ENCODE measurements around the gene MTFMT. TPM values are rescaled to one million over a fixed set of nuclear protein-coding genes. Genes with fewer than 3 reads are reported as not detected.

Gene MTFMT
- total RNA-seq, 2 donors from 2014 or later: 25.9 to 42.4 TPM

DNA sequence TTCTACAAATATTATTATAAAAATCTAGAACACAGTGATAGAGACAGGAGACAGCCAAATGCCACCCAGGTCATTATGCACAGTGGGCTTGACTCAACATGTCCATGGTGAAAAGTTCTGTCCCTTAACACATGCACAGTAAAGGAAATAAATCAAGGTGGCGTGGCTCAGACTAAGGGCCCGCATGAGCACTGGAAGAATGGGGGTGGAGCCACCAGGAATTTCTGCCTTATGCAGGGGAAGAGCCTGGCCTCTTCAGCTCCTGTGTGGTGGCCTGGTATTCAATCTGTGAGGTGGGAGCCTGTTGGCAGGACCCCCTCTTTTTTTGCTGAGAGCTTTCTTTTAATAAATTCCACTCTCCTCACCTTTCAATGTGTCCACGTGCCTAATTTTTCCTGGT lies 22.6 kb downstream of the MTFMT start:
- H3K4me1 ChIP-seq (ENCODE audit: control insufficient read depth in 1 of 2, low read depth in 2 of 2): no peaks in the 10 kb centered on the region
- H3K4me3 ChIP-seq: no peak overlapping the region
- TF ChIP-seq, protein P1, sequence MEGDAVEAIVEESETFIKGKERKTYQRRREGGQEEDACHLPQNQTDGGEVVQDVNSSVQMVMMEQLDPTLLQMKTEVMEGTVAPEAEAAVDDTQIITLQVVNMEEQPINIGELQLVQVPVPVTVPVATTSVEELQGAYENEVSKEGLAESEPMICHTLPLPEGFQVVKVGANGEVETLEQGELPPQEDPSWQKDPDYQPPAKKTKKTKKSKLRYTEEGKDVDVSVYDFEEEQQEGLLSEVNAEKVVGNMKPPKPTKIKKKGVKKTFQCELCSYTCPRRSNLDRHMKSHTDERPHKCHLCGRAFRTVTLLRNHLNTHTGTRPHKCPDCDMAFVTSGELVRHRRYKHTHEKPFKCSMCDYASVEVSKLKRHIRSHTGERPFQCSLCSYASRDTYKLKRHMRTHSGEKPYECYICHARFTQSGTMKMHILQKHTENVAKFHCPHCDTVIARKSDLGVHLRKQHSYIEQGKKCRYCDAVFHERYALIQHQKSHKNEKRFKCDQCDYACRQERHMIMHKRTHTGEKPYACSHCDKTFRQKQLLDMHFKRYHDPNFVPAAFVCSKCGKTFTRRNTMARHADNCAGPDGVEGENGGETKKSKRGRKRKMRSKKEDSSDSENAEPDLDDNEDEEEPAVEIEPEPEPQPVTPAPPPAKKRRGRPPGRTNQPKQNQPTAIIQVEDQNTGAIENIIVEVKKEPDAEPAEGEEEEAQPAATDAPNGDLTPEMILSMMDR (IDR thresholded peaks at IDR 0.05): no peak
- ATAC-seq (ENCODE audit: insufficient number of reproducible peaks, low FRiP score, low read depth): no peak
- DNase-seq (ENCODE audit: low spot score): no peak
- no peaks in the 10 kb centered on the region for H3K9me3 ChIP-seq
- H3K36me3 ChIP-seq: peaks cover 3% of the 10 kb centered on the region
- no peak overlapping the region for H3K27ac ChIP-seq
- H3K27me3 ChIP-seq (replicated peaks; ENCODE audit: insufficient read depth): no peaks in the 10 kb centered on the region

DNA sequence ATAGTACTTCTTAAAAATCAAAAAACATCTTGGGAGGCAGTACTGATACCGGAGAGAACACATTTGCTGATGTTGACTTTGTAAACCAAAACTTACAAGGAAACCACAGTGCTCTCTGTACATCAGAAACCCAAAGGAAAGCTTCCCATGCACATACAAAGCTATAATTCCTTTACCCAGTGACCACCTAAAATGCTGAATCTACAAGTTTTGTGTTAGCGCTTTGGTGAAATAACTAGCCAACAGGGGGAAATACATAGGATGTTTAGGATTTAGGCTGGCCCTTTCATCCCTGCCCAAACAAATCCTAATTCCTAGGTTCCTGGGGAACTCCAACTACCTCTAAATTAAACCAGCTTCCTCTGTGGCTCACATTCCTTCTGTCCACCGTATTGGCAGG lies 24.4 kb downstream of the MTFMT start:
- Histone ChIP-seq H3K36me3 (peaks cover 3% of the 10 kb centered on the region), H3K27me3 (replicated peaks; ENCODE audit: insufficient read depth) (no peaks in the 10 kb centered on the region)

DNA sequence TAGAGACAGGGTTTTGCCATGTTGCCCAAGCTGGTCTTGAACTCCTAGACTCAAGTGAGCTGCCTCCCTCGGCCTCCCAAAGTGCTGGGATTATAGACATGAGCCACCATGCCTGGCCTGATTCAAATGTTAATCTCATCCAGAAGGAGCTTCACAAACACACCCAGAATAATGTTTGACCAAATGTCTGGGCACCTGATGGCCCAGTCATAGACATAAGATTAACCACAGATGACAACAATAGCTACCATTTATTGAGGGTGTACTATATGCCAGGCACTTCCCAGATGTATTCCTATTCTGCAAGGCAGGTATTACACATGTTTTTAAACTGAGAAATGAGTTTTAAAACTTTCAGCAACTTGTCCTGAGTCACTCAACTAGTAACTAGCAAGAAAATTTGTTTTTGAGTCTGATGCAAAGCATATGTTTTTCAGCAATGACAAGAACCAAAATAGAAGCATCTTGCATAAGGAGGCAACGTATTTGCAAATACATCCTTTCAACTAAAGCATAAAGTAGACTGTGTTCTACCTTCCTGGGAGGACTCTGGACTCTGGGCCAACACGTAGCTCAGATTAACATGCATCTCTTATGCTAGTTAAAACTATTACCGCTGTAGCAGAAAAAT lies 31.6 kb downstream of the MTFMT start:
- H3K9me3 ChIP-seq: no peaks in the 10 kb centered on the region
- H3K27ac ChIP-seq: no peak overlapping the region
- H3K4me3 ChIP-seq: no peak overlapping the region
- no peaks in the 10 kb centered on the region for H3K36me3 ChIP-seq
- no peaks in the 10 kb centered on the region for H3K27me3 ChIP-seq (replicated peaks; ENCODE audit: insufficient read depth)
- DNase-seq (ENCODE audit: low spot score): no peak
- no peaks in the 10 kb centered on the region for H3K4me1 ChIP-seq (ENCODE audit: control insufficient read depth in 1 of 2, low read depth in 2 of 2)
- TF ChIP-seq, protein P1 (IDR thresholded peaks at IDR 0.05): no peak
- ATAC-seq (ENCODE audit: insufficient number of reproducible peaks, low FRiP score, low read depth): no peak

More for the DNA sequence above, 24.4 kb downstream of the MTFMT start:
- Histone ChIP-seq H3K4me3 (no peak overlapping the region), H3K4me1 (ENCODE audit: control insufficient read depth in 1 of 2, low read depth in 2 of 2) (no peaks in the 10 kb centered on the region), H3K9me3 (no peaks in the 10 kb centered on the region), H3K27ac (no peak overlapping the region)
- no peak for DNase-seq (ENCODE audit: low spot score)
- no peak for ATAC-seq (ENCODE audit: insufficient number of reproducible peaks, low FRiP score, low read depth)
- TF ChIP-seq, protein P1 (IDR thresholded peaks at IDR 0.05): no peak

DNA sequence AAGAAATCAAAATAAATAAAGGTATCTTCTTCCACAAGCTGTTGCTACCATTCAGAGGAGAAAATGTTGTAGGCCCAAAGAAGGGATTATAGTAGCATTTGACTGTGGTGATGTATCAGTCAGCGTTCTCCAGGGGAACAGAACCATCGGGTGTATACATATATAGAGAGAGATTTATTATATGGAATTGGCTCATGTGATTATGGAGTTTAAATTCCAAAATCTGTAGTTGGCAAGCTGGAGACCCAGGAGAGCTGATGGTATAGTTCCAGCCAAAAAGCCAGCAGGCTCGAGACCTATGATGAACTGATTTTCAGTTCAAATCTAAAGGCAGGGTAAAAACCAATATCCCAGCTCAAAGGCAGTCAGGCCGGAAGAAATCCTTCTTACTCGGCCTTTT lies 32.4 kb downstream of the MTFMT start:
- ATAC-seq (ENCODE audit: insufficient number of reproducible peaks, low FRiP score, low read depth): no peak
- TF ChIP-seq, protein P1 (IDR thresholded peaks at IDR 0.05): no peak

DNA sequence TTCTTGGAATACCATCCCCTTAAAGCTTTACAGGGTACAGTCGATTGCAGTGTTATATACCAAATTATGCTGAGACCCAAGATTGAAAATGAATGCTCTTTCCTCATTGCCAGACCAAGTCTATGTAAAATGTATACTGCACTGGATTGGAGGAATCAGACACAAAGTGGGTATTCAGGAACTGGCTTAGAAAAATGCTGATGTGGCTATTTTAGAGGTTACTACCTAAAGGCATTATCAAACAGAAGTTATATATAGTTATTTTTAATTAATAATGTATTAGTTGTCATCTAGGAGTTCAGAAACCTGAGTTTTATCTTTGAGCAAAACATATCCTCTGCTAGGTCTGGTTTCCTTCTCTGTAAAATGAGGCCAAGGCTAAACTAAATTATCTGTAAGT lies 36.1 kb downstream of the MTFMT start:
- Histone ChIP-seq H3K4me1 (ENCODE audit: control insufficient read depth in 1 of 2, low read depth in 2 of 2) (peaks cover 0 to 4% of the 10 kb centered on the region in 2 donors), H3K36me3 (no peaks in the 10 kb centered on the region), H3K9me3 (no peaks in the 10 kb centered on the region), H3K27ac (no peak overlapping the region), H3K27me3 (replicated peaks; ENCODE audit: insufficient read depth) (no peaks in the 10 kb centered on the region), H3K4me3 (no peak overlapping the region)
- TF ChIP-seq, protein P1 (IDR thresholded peaks at IDR 0.05): no peak
- DNase-seq (ENCODE audit: low spot score) (no peak), ATAC-seq (ENCODE audit: insufficient number of reproducible peaks, low FRiP score, low read depth) (no peak)

More for the DNA sequence above, 32.4 kb downstream of the MTFMT start:
- Histone ChIP-seq H3K27me3 (replicated peaks; ENCODE audit: insufficient read depth) (no peaks in the 10 kb centered on the region), H3K4me1 (ENCODE audit: control insufficient read depth in 1 of 2, low read depth in 2 of 2) (no peaks in the 10 kb centered on the region), H3K36me3 (no peaks in the 10 kb centered on the region), H3K9me3 (no peaks in the 10 kb centered on the region), H3K27ac (no peak overlapping the region), H3K4me3 (no peak overlapping the region)
- DNase-seq (ENCODE audit: low spot score): no peak

Measured in thoracic aorta (tissue), 2 donors.